ENCODE measurements around the gene GTF2A1L.

Gene GTF2A1L

DNA sequence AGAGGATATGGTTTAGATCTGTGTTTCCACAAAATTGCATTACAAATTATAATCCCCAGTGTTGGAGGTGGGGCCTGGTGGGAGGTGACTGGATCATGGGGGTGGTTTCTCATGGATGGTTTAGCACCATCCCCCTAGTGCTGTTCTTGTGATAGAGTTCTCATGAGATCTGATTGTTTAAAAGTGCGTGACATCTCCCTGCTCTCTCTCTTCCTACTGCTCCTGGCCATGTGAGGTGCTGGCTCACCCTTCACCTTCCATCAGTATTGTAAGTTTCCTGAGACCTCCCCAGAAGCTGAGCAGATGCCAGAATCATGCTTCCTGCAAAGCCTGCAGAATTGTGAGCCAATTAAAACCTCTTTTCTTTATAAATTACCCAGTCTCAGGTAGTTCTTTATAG, 104.7 kb downstream of the GTF2A1L start:
- H3K27ac ChIP-seq (ENCODE audit: low read length), result no peak overlapping the region
- H3K27me3 ChIP-seq (replicated peaks; ENCODE audit: insufficient read depth, low read length), result no peaks in the 10 kb centered on the region
- H3K36me3 ChIP-seq (replicated peaks; ENCODE audit: insufficient read depth, low read length), result no peaks in the 10 kb centered on the region
- no peaks in the 10 kb centered on the region for H4K20me1 ChIP-seq (ENCODE audit: insufficient read depth, low read length)
- H3K4me2 ChIP-seq (ENCODE audit: low read depth, low read length), result no peak overlapping the region
- H3K9me3 ChIP-seq (replicated peaks; ENCODE audit: insufficient read depth, low read length), result no peaks in the 10 kb centered on the region
- DNase-seq, result no peak
- no peaks in the 10 kb centered on the region for H3F3A ChIP-seq (ENCODE audit: insufficient read depth, low read length)
- no peaks in the 10 kb centered on the region for H3K4me1 ChIP-seq (ENCODE audit: low read length)
- H3K9ac ChIP-seq (ENCODE audit: low read length), result no peak overlapping the region
- H3K9me2 ChIP-seq (replicated peaks; ENCODE audit: insufficient read depth, low read length), result no peaks in the 10 kb centered on the region
- no peak overlapping the region for H3K4me3 ChIP-seq (ENCODE audit: low read length)
- no peaks in the 10 kb centered on the region for H3K79me2 ChIP-seq (ENCODE audit: low read length)
- H2AFZ ChIP-seq (ENCODE audit: low read length), result no peak overlapping the region
- TF ChIP-seq EZH2 (optimal IDR thresholded peaks at IDR 0.05; ENCODE audit: low read depth, low read length), result no peak
- TF ChIP-seq, protein P1, sequence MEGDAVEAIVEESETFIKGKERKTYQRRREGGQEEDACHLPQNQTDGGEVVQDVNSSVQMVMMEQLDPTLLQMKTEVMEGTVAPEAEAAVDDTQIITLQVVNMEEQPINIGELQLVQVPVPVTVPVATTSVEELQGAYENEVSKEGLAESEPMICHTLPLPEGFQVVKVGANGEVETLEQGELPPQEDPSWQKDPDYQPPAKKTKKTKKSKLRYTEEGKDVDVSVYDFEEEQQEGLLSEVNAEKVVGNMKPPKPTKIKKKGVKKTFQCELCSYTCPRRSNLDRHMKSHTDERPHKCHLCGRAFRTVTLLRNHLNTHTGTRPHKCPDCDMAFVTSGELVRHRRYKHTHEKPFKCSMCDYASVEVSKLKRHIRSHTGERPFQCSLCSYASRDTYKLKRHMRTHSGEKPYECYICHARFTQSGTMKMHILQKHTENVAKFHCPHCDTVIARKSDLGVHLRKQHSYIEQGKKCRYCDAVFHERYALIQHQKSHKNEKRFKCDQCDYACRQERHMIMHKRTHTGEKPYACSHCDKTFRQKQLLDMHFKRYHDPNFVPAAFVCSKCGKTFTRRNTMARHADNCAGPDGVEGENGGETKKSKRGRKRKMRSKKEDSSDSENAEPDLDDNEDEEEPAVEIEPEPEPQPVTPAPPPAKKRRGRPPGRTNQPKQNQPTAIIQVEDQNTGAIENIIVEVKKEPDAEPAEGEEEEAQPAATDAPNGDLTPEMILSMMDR (IDR thresholded peaks at IDR 0.05; ENCODE audit: low read length), result no peak
- TF ChIP-seq EZH2phosphoT487 (IDR thresholded peaks at IDR 0.05; ENCODE audit: low read length), result no peak

DNA sequence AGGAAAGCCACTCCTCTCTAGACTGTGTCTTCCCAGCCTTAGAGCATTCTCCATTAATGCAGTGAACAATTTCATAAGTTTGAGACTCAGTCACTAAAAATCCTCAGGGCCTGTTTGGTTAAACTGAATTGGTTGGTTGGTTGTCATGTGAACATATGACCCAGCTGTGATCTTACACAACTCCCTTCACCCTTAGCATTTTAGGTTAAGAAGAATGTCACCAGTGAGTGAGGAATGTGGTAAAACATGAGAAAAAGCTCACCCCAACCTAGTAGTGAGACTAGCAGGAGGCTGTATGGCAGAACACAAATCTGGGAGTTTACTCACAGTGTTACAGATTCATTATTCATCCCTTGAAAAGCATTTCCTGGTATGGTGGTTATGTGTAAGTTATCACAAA, 105.5 kb downstream of the GTF2A1L start:
- Histone ChIP-seq H3K9ac (ENCODE audit: low read length) (no peak overlapping the region), H2AFZ (ENCODE audit: low read length) (no peak overlapping the region), H3K4me1 (ENCODE audit: low read length) (no peaks in the 10 kb centered on the region), H3K27ac (ENCODE audit: low read length) (no peak overlapping the region), H3K9me3 (replicated peaks; ENCODE audit: insufficient read depth, low read length) (no peaks in the 10 kb centered on the region), H3K4me2 (ENCODE audit: low read depth, low read length) (no peak overlapping the region), H4K20me1 (ENCODE audit: insufficient read depth, low read length) (no peaks in the 10 kb centered on the region), H3F3A (ENCODE audit: insufficient read depth, low read length) (no peaks in the 10 kb centered on the region), H3K79me2 (ENCODE audit: low read length) (no peaks in the 10 kb centered on the region), H3K27me3 (replicated peaks; ENCODE audit: insufficient read depth, low read length) (no peaks in the 10 kb centered on the region), H3K4me3 (ENCODE audit: low read length) (no peak overlapping the region), H3K36me3 (replicated peaks; ENCODE audit: insufficient read depth, low read length) (no peaks in the 10 kb centered on the region), H3K9me2 (replicated peaks; ENCODE audit: insufficient read depth, low read length) (no peaks in the 10 kb centered on the region)
- DNase-seq, result no peak
- no peak for TF ChIP-seq EZH2 (optimal IDR thresholded peaks at IDR 0.05; ENCODE audit: low read depth, low read length)
- TF ChIP-seq, protein P1 (IDR thresholded peaks at IDR 0.05; ENCODE audit: low read length), result no peak
- no peak for TF ChIP-seq EZH2phosphoT487 (IDR thresholded peaks at IDR 0.05; ENCODE audit: low read length)

GRCh38 chr2:48724278-48724677, 106.6 kb downstream of the GTF2A1L start:
- Histone ChIP-seq H3F3A (ENCODE audit: insufficient read depth, low read length) (no peaks in the 10 kb centered on the region), H3K36me3 (replicated peaks; ENCODE audit: insufficient read depth, low read length) (no peaks in the 10 kb centered on the region), H3K79me2 (ENCODE audit: low read length) (no peaks in the 10 kb centered on the region), H3K4me2 (ENCODE audit: low read depth, low read length) (no peak overlapping the region), H3K27ac (ENCODE audit: low read length) (no peak overlapping the region), H2AFZ (ENCODE audit: low read length) (no peak overlapping the region), H4K20me1 (ENCODE audit: insufficient read depth, low read length) (no peaks in the 10 kb centered on the region), H3K4me3 (ENCODE audit: low read length) (no peak overlapping the region), H3K9me2 (replicated peaks; ENCODE audit: insufficient read depth, low read length) (no peaks in the 10 kb centered on the region), H3K27me3 (replicated peaks; ENCODE audit: insufficient read depth, low read length) (no peaks in the 10 kb centered on the region), H3K9me3 (replicated peaks; ENCODE audit: insufficient read depth, low read length) (no peaks in the 10 kb centered on the region), H3K4me1 (ENCODE audit: low read length) (no peaks in the 10 kb centered on the region), H3K9ac (ENCODE audit: low read length) (no peak overlapping the region)
- no peak for DNase-seq
- TF ChIP-seq, protein P1 (IDR thresholded peaks at IDR 0.05; ENCODE audit: low read length), result no peak
- TF ChIP-seq EZH2phosphoT487 (IDR thresholded peaks at IDR 0.05; ENCODE audit: low read length), result no peak
- no peak for TF ChIP-seq EZH2 (optimal IDR thresholded peaks at IDR 0.05; ENCODE audit: low read depth, low read length)
